BJ (cell line): ENCODE measurements around the gene APBA2. TPM values are rescaled to one million over a fixed set of nuclear protein-coding genes. Genes with fewer than 3 reads are reported as not detected.

Experiments used
- CTCF ChIA-PET: fragments of 350-600 bp; formaldehyde crosslinking; extraction: SDS; loops from one replicate; lab custom pipeline; 2021; ENCODE audit warnings: antibody characterized with exemption, inconsistent platforms; lab: Yijun Ruan, JAX
- POLR2A ChIA-PET: fragments of 300-600 bp; sonication (Branson Sonifier 250); formaldehyde crosslinking; extraction: SDS; loops from one replicate; lab custom pipeline; 2021; ENCODE audit warnings: antibody characterized with exemption; lab: Charles Lee
- DNase-seq: peaks from one replicate; pipeline ENCODE4 v3.0.0-alpha.2; 2011; ENCODE audit warnings: low read depth
- H3K27me3 ChIP-seq: 2 replicates; pipeline ENCODE4 v1.6.0; 2011; ENCODE audit warnings: low read length; ENCODE audit not compliant: control insufficient read depth, insufficient read depth
- H3K36me3 ChIP-seq: 2 replicates; pipeline ENCODE4 v1.5.1; 2011; ENCODE audit warnings: low read length; ENCODE audit not compliant: control insufficient read depth, insufficient read depth
- H3K4me3 ChIP-seq: 2 replicates; pipeline ENCODE4 v1.5.1; 2011; ENCODE audit warnings: low read depth, mild to moderate bottlenecking, control low read depth, low read length
- CTCF ChIP-seq: IDR thresholded peaks from 2 replicates; pipeline ENCODE4 v1.5.1; 2011; ENCODE audit warnings: low read depth, mild to moderate bottlenecking, control low read depth, inconsistent platforms, low read length, moderate library complexity; ENCODE audit not compliant: insufficient read depth
- polyA plus RNA-seq: library from polyadenylated mRNA; depleted of rRNA; stranded (reverse); fragments of >200 nt; gene quantifications from 2 replicates; pipeline ENCODE4 v1.2.3, GENCODE V29; 2011

Gene APBA2
- polyA plus RNA-seq, 1 experiment, result 15.1 TPM

DNA sequence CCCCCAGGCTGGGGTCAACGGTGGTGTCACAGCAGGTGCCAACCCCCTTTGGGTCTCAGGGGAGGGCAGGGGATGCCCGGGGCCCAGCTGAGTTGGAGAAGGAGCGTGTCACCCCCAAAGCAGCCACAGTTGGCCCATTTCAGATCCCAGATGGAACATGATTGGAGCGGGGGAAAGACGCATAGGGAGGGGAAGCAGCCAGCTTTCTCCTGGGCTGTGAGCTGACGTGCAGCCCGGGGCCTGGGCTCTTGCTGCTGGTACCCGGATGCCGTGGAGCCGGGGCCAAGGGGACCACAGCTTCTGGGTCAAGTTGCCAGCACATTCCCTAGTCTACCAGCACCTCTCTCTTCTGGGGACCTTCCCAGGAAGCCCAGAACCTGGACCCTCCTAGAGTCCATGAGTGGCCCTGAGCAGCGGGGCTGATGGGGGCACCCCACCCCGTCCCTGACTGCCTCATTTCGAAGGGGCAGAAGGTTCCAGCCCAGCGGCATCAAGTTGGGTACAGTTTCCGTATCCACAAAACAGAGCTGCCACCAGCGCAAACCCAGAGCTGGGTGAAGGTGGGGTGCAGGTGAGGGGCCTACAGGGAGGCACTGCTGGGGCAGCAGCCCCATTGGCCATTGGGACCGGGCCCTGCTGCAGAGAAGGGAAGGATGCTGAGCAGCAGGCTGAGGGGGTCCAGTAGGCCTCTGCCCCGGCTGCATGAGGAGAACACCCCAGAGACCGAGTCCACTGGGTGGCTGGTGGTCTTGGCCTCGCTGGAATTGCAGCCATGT, 235.0 kb downstream of the APBA2 start:
- Histone ChIP-seq H3K36me3 (no peaks in the 10 kb centered on the region), H3K4me3 (no peak overlapping the region), H3K27me3 (no peaks in the 10 kb centered on the region)
- no peak for TF ChIP-seq CTCF
- DNase-seq, result no peak
- CTCF ChIA-PET, result interaction anchor here (0.9 to 2.2 kb wide), 4 partner anchors 11 to 19 kb away, joined by 3 to 7 read pairs (median 3); no protein-coding TSS in a partner anchor
- POLR2A ChIA-PET, result no interaction called here

GRCh38 chr15:29121369-29121656, 235.5 kb downstream of the APBA2 start:
- ChIA-PET POLR2A (no interaction called here), CTCF (interaction anchor here (1.1 to 2.2 kb wide), 2 partner anchors 10 to 19 kb away, joined by 3 to 7 read pairs; no protein-coding TSS in a partner anchor)
- no peak overlapping the region for H3K4me3 ChIP-seq
- no peaks in the 10 kb centered on the region for H3K36me3 ChIP-seq
- no peak for DNase-seq
- H3K27me3 ChIP-seq, result no peaks in the 10 kb centered on the region
- TF ChIP-seq CTCF, result no peak

- POLR2A ChIA-PET, result no interaction called here
- H3K27me3 ChIP-seq, result no peaks in the 10 kb centered on the region
- no peak overlapping the region for H3K4me3 ChIP-seq
- no peak for DNase-seq
- CTCF ChIA-PET, result interaction anchor here (2.2 kb wide), 1 partner anchor 18 kb away, joined by 7 read pairs; no protein-coding TSS in a partner anchor
- H3K36me3 ChIP-seq, result no peaks in the 10 kb centered on the region
- no peak for TF ChIP-seq CTCF
Observed at GRCh38 chr15:29121907-29122306, 236.1 kb downstream of the APBA2 start.

- ChIA-PET CTCF (interaction anchor here (2.2 kb wide), 1 partner anchor 17 kb away, joined by 7 read pairs; no protein-coding TSS in a partner anchor), POLR2A (no interaction called here)
- no peak for DNase-seq
- TF ChIP-seq CTCF, result no peak
- Histone ChIP-seq H3K36me3 (no peaks in the 10 kb centered on the region), H3K4me3 (no peak overlapping the region), H3K27me3 (no peaks in the 10 kb centered on the region)
Observed at GRCh38 chr15:29122506-29122905, 236.7 kb downstream of the APBA2 start.

DNA sequence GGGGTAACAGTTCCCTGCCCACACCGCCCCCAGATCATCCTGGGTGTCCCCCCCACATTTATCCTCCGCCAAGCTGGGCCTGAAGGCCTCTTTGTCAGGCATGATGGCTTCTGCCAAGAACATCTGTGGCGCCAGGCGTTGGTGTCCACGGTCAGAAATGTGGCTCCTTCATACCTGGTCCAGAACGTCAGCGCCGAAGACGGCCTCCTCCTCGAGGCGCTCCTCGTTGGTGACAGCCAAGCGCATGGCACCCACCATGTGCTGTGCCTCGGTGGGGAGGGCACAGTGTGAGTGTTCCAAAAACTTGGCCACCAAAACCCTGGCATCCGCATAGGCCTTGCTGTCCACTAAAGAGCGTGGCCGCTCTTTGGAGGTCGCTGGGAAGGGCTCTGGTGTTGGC, 237.4 kb downstream of the APBA2 start:
- DNase-seq, result no peak
- H3K4me3 ChIP-seq, result no peak overlapping the region
- POLR2A ChIA-PET, result no interaction called here
- CTCF ChIA-PET, result interaction anchor here (1.8 to 2.2 kb wide), 2 partner anchors 17 kb away, joined by 7 to 8 read pairs; no protein-coding TSS in a partner anchor
- H3K36me3 ChIP-seq, result no peaks in the 10 kb centered on the region
- TF ChIP-seq CTCF, result no peak
- H3K27me3 ChIP-seq, result no peaks in the 10 kb centered on the region
